Islet precursor cell (in vitro differentiated cells): ENCODE measurements around the gene HOXC9.

Experiments
- DNase-seq: peaks from one replicate; pipeline ENCODE4 v3.0.0-alpha.2; 2018

Gene HOXC9

DNA sequence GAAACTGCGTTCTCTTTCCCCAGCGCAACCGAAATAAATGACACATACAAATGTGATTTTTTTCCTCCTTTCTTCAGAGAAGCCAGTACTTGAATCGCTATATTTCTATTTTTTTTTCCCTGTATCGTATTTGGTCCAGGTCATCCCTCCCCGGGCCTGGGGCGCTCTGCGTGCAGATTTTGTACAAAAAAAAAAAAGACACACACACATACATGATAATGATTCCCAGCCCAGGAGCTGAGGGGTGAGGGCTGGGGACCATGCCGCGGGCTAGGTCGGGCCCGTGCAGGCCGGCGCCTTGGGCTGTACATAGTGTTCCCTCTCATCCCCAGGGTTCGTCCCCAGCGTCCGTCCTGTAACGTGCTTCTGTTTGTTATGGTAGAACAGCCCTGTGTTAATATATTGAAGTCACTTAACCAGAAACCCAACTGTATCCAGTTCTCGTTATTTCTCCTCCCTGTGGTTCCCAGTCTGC, 3.0 kb downstream of the HOXC9 start:
- no peak for DNase-seq

GRCh38 chr12:54003625-54004024, 3.7 kb downstream of the HOXC9 start:
- no peak for DNase-seq

GRCh38 chr12:54004063-54004840, 4.3 kb downstream of the HOXC9 start:
- no peak for DNase-seq

DNA sequence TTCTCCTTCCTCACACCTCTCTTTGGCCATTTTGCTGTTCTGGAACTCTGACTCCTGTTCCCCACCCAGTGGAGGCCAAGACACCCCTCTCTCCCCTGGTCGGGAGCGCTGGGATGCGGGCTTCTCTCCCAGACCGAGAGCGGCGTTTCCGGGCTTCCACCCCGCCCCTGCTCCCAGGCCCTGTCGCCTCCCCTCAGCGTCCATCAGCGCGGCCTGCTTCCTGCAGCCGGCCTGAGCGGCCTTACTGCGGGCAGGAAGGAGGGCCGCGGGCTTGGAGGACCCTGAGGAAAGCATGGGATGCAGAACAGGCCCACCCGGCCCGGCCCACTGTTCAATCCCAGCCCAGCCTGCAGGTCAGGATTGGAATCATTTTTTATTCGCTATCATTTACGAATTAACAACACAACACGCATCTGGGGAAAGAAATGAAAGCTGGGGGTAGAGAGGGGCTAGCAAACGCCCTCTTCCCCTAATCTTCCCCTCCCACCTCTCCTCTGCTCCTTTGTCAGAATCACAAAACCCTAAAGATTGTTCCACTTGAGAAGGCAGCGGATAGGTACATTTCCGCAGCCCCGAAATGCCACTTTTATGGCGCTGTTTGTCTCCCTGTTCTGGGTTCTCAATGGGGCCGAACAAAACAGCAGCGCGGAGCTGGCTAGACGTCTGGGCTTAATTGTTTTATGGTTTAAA, 5.0 kb downstream of the HOXC9 start:
- peak; percentile 87 for DNase-seq

DNA sequence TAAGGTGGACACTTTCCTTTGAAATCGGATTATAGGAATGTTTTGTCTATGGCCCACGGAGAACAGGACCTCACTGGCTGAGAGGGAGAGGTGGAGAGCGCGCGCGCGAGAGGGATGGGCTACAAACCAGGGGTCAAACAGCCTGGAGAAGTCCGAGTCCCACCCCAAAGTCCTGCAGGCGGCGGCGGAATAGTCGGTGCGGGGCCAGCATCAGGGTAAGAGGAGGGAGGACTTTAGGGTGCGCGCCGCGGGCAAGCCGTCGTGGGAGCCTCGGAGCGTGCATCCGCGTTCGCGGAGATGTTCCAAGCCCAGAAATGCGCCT, 5.5 kb downstream of the HOXC9 start:
- DNase-seq, result no peak

DNA sequence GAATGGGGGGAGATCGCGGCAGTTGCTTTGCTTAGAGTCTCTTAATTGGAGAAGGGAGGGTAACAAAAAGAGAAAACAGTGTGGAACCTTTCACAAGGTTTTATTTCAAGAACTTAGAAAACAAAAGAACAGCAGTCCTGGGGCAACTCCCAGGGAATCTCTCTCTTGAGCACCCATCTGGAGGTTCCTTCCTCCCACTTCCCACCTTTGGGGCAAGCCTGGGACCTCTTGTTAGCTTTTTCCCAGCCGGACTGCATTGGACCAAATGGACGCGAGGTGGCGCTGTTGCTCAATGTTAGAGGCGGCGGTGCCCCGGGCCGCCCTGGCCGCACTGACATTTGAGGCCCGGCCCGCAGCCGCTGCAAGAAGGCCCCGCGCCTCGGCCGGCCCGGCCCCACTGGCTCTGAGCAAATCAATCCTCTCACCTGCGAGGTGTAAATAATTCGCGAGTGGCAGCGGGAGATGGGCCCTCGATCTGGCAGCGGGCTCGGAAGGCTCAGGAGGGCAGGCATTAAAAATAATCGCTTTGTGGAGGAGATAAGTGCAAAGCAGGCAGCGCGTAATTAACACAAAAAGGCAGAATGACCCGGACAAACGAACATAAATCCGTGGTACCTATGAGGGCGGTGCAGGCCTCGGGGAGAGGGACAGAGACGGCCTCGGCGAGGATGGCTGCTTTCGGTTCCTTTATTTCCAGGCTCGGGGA, 6.0 kb downstream of the HOXC9 start:
- DNase-seq, result peak; percentile 95

- DNase-seq, result no peak
Observed at GRCh38 chr12:54006559-54007220, 6.7 kb downstream of the HOXC9 start.

- no peak for DNase-seq
Observed at GRCh38 chr12:54007538-54008259, 7.7 kb downstream of the HOXC9 start.

DNA sequence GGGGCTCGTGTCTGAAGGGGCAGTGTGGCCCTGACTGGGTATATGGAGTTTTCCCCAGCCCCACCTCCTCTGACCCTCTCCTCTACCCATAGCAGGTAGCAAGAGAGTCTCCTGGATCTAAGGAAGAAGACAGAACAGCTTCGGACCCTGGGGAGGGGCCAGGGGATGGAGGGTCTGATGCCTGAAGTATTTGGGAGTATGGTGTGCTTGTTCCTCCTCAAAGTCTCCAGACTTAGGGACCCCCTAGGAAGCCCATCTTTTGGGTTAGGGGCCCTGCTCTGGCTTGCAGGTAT, 8.2 kb downstream of the HOXC9 start:
- DNase-seq, result no peak

GRCh38 chr12:54009171-54010052, 9.5 kb downstream of the HOXC9 start:
- DNase-seq, result no peak

DNA sequence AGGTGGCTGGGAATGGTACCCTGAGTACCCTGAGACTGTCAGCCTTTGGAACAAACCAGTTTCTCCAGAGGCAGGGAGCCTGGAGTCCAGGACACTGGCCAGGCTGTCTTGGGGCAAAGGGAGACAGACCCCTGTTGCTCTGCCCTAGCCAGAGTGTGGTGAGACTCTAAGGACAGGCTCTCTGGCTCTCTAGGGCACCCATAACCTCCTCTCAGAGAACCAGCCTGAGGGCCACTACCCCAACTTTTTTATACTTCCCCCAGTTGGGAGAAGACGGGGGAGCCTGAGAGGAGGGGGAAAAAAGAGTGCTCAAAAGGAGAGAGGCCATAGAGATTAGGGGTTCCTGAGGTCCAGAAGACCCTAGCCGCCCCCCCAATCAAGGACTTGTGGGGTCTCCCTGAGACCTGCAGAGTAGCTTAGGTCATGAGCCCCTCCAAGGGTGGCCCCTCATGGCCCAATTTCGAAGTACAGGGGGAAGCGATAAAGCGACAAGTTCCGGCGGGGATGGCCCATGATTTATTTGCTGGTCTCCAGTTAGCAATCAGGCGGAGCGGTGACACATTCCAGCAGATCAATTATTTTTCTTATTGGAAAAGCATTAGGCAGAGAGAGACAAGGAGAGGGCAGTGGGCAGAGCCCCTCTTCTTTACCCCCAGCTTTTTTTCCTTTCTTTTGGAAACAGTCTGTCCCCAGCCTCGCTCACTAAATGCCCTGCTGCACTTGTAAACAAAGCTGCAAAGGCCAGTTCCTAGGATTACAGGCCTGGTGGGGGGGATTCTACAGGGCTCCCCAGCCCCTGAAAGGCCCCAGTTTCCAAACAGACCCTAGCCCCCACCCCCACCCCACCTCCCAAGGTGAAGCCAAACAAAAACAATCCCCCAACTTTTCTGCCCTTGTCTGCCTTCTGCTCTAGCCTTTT, 10.4 kb downstream of the HOXC9 start:
- no peak for DNase-seq

- DNase-seq, result no peak
Observed at GRCh38 chr12:54010972-54011664, 11.2 kb downstream of the HOXC9 start.

- DNase-seq, result no peak
Observed at GRCh38 chr12:54011665-54012532, 11.9 kb downstream of the HOXC9 start.

DNA sequence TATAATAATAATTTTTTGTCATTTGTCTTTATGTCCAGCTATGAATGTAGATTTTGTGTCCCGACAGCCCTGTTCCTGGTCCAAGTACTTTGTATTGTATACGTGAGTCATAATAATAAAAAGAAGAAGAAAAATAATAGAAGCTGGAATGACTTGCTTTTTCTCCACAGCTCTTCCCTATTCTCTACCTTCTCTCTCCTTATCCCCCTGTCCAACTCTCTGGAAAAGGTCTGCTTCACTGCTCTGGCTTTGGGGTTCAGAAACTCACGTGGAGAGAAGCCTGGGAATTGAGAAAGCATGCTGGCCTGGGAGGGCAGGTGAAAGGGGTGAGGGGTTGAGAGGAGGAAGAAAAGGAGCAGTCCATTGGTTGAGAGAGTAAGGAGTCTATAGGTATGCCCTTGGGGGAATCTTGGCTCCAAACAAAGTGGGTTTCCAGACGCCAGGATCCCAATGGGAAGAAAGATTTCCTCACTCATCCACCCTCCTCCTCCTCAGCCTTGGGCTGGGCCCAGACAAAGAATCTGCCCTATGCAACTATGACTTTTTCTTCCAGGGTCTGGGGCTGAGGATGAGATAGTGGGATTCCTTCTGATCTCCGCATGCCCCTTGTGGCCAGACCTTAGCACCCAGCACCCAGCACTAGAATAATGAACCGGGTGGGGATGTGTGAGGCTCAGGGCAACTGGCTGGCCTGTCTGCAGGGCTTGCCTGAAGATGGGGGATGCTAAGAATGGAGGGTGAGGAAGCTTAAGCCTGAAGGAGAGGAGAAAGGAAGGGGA, 12.9 kb downstream of the HOXC9 start:
- DNase-seq, result no peak

DNA sequence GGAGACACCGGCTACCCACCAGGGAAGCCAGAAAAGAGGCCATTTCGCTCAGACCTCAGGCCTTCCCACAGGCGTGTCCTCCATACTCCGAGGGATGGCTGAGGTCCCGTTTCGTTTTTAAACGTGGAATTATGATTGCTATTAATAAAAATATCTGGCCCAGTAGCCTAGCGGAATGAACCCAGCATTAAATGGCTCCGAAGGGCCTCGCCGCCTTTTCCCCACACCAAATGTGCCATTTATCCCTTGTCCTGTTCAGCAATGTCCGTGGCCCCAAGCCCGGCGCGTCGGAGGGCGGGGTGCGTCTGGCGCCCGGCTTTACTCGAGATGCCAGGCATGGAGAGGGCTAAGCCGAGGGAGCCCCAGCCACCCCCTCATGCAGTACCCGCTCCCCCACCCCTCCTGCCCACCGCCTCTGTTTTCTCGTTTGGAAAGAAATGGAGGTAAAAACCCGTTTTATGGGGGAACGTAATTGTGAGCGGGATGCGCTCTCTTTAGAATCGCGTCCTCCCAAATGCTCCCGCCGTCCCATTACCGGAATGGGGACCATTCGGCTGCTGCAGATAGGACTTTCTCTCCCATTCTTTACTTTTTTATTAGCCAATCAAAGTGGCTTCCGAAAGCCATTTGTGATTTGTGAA, 14.5 kb downstream of the HOXC9 start:
- DNase-seq, result no peak

DNA sequence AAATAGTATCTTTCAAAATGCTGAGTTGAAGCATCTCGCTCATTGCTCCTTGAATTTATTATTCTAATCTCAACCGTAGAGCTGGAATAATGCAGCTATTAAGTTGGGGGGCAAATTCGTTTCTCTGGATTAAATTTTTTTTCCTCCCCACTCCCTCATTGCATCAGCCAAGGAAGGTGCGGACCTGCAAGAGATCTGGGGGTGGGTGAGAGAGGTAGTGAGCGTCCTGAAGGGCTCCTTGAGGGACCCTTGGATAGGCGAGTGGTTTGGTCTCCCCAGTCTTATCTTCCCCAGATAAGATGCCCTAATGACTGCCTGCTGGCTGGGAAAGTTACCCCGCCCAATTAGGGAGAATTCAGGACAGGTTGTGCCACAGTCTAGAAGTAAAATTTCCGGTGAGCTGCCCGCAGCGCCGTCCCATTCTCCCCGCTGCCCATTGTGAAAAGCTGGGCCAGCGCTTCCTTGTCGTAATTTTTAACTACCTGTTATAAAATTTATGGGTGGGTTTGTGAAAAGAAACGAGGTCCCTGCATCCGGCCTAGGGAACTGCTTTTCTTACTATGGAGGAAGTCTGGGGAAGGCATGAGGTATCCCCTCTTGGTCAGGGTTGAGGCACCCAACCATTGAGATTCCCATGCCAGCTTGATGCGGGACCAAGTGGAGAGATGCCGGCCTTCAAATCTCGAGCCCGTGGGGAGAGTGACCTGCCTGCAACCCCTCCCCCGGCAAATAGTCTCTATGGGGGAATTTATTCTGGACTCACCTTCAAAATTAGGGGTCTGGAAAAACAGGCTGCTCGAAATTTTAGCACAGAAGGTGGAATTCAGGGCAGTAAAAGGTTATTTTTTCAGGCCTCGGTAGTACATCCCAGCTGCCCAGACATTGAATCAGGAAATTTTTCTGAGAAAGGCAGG, 15.3 kb downstream of the HOXC9 start:
- no peak for DNase-seq

DNA sequence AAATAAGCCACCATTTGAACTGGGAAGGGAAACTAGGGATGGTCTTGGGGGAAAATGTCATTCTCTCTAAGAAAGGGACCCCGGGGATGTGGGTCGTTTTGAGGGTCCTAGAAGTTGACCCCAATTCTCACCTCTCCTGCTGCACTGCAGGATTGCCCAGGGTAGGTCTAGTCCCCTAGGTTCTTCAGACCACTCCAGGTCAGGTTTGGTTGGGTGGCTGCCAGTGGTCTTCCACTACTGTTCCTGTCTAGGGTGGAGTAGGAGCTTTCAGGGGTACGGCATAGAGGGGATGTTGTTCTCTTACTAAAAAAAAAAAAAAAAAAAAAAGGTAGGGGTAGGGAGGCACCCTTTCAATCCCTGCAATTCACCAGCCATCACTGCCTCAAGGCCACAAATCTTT, 16.1 kb downstream of the HOXC9 start:
- DNase-seq, result no peak
